GM10266 (cell line): ENCODE measurements around the gene CACNA1F.

ENCODE experiments used
- DNase-seq: peaks from one replicate; pipeline ENCODE4 v3.0.0; 2012; ENCODE audit errors: extremely low spot score
- CTCF ChIP-seq: IDR thresholded peaks from 2 replicates; pipeline ENCODE4 v1.5.1; 2012; ENCODE audit warnings: mild to moderate bottlenecking, low read depth; ENCODE audit not compliant: control insufficient read depth, insufficient read depth; ENCODE audit errors: missing control alignments

Gene CACNA1F

GRCh38 chrX:49238735-49239134 is 5.6 kb upstream of the CACNA1F start:
- DNase-seq, result no peak
- TF ChIP-seq CTCF, result no peak

GRCh38 chrX:49237060-49237459 is 3.9 kb upstream of the CACNA1F start:
- no peak for TF ChIP-seq CTCF
- no peak for DNase-seq

- DNase-seq, result no peak
- TF ChIP-seq CTCF, result no peak
Observed at GRCh38 chrX:49233887-49234555, 881 bp upstream of the CACNA1F start.

GRCh38 chrX:49232525-49232924 is 615 bp downstream of the CACNA1F start:
- no peak for DNase-seq
- TF ChIP-seq CTCF, result no peak

- TF ChIP-seq CTCF, result no peak
- DNase-seq, result no peak
Observed at GRCh38 chrX:49231333-49232000, 1.7 kb downstream of the CACNA1F start.

GRCh38 chrX:49230500-49231232 is 2.5 kb downstream of the CACNA1F start:
- DNase-seq, result peak; percentile 83
- peak; percentile 33 for TF ChIP-seq CTCF

- no peak for DNase-seq
- TF ChIP-seq CTCF, result no peak
Observed at GRCh38 chrX:49228185-49228584, 5.0 kb downstream of the CACNA1F start.
